GM23338 (cell line): ENCODE data around the gene ARL15. TPM values are rescaled to one million over a fixed set of nuclear protein-coding genes. Genes with fewer than 3 reads are reported as not detected.
A peak's percentile ranks its signal among the peaks of the same experiment; 100 is the strongest.

Experiments
- ATAC-seq: fragments of 200-7000 bp; cut with Tn5 transposase; 3 replicates; pipeline ENCODE4 v1.9.1; 2020
- DNase-seq: peaks from one replicate; pipeline ENCODE4 v3.0.0-alpha.2; 2015; ENCODE audit warnings: low spot score
- H2AFZ ChIP-seq: fragments of 200-600 bp; sonication (generic); 2 replicates; pipeline ENCODE4 v1.8.0; 2016; ENCODE audit warnings: antibody characterized with exemption, mild to moderate bottlenecking, moderate library complexity
- H3F3A ChIP-seq: fragments of 200-600 bp; sonication (generic); replicated peaks from 2 replicates; pipeline ENCODE4 v1.8.0; 2017; ENCODE audit warnings: antibody characterized with exemption, mixed run types, low read depth
- H3K27ac ChIP-seq: fragments of 200-600 bp; sonication (generic); 2 replicates; pipeline ENCODE4 v1.6.1; 2016; ENCODE audit warnings: low read depth
- H3K27me3 ChIP-seq: fragments of 200-600 bp; sonication (generic); 2 replicates; pipeline ENCODE4 v1.8.0; 2016; ENCODE audit warnings: mild to moderate bottlenecking, mixed run types, moderate library complexity; ENCODE audit not compliant: insufficient read depth
- H3K36me3 ChIP-seq: fragments of 200-600 bp; sonication (generic); 2 replicates; pipeline ENCODE4 v1.8.0; 2016; ENCODE audit warnings: mild to moderate bottlenecking; ENCODE audit not compliant: insufficient read depth
- H3K4me1 ChIP-seq: fragments of 200-600 bp; sonication (generic); 2 replicates; pipeline ENCODE4 v1.8.0; 2016; ENCODE audit warnings: mild to moderate bottlenecking, moderate library complexity; ENCODE audit not compliant: insufficient read depth
- H3K4me2 ChIP-seq: fragments of 200-600 bp; sonication (generic); 2 replicates; pipeline ENCODE4 v1.7.1; 2017; ENCODE audit warnings: mixed run types
- H3K4me3 ChIP-seq: fragments of 200-600 bp; sonication (generic); 2 replicates; pipeline ENCODE4 v1.6.1; 2016; ENCODE audit warnings: mixed run types
- H3K79me2 ChIP-seq: fragments of 200-600 bp; sonication (generic); replicated peaks from 2 replicates; pipeline ENCODE4 v1.8.0; 2017; ENCODE audit warnings: mild to moderate bottlenecking; ENCODE audit not compliant: insufficient read depth
- H3K9me2 ChIP-seq: fragments of 200-600 bp; sonication (generic); 2 replicates; pipeline ENCODE4 v1.8.0; 2017; ENCODE audit not compliant: insufficient read depth
- H4K20me1 ChIP-seq: fragments of 200-600 bp; sonication (generic); replicated peaks from 2 replicates; pipeline ENCODE4 v1.8.0; 2017; ENCODE audit warnings: mild to moderate bottlenecking; ENCODE audit not compliant: insufficient read depth
- H3K27ac Mint-ChIP-seq: 2 replicates; pipeline ENCODE4 v1.8.0; 2020; ENCODE audit warnings: inconsistent platforms, mild to moderate bottlenecking, moderate library complexity, mixed read lengths
- H3K27me3 Mint-ChIP-seq: 3 replicates; pipeline ENCODE4 v1.8.0; 2022; ENCODE audit warnings: low read depth, mild to moderate bottlenecking, moderate library complexity, mixed read lengths, inconsistent platforms; ENCODE audit not compliant: insufficient read depth, poor library complexity
- H3K36me3 Mint-ChIP-seq: 3 replicates; pipeline ENCODE4 v1.8.0; 2021; ENCODE audit warnings: low read depth, mild to moderate bottlenecking, inconsistent platforms, moderate library complexity, mixed read lengths
- H3K4me1 Mint-ChIP-seq: 3 replicates; pipeline ENCODE4 v1.8.0; 2020; ENCODE audit warnings: mild to moderate bottlenecking, inconsistent platforms, mixed read lengths
- H3K4me3 Mint-ChIP-seq: 3 replicates; pipeline ENCODE4 v1.8.0; 2021; ENCODE audit warnings: moderate library complexity, mild to moderate bottlenecking, inconsistent platforms, mixed read lengths
- H3K9me3 Mint-ChIP-seq: 3 replicates; pipeline ENCODE4 v1.8.0; 2020; ENCODE audit warnings: moderate library complexity, mild to moderate bottlenecking, inconsistent platforms, mixed read lengths
- CREB1 ChIP-seq: fragments of 250-450 bp; sonication (Bioruptor Pico); IDR thresholded peaks from 2 replicates; pipeline ENCODE4 v1.5.0; 2020; ENCODE audit warnings: low read depth, mild to moderate bottlenecking, moderate library complexity
- EZH2 ChIP-seq: fragments of 200-600 bp; sonication (generic); IDR thresholded peaks from one replicate; pipeline ENCODE4 v1.8.0; 2017; ENCODE audit warnings: antibody characterized with exemption, mild to moderate bottlenecking, low read depth; ENCODE audit not compliant: unreplicated experiment
- EZH2phosphoT487 ChIP-seq: fragments of 200-600 bp; sonication (generic); IDR thresholded peaks from one replicate; pipeline ENCODE4 v1.8.1; 2018; ENCODE audit warnings: antibody characterized with exemption; ENCODE audit not compliant: unreplicated experiment
- JUNB ChIP-seq: IDR thresholded peaks from one replicate; pipeline ENCODE4 v1.6.1; 2016; ENCODE audit warnings: antibody characterized with exemption; ENCODE audit not compliant: unreplicated experiment
- NANOG ChIP-seq: IDR thresholded peaks from 2 replicates; pipeline ENCODE4 v1.6.1; 2016; ENCODE audit warnings: antibody characterized with exemption, borderline replicate concordance
- POLR2AphosphoS5 ChIP-seq: IDR thresholded peaks from 2 replicates; pipeline ENCODE4 v1.6.1; 2016; ENCODE audit warnings: antibody characterized with exemption, low read depth
- STAT1 ChIP-seq: IDR thresholded peaks from one replicate; pipeline ENCODE4 v1.6.1; 2016; ENCODE audit warnings: antibody characterized with exemption; ENCODE audit not compliant: unreplicated experiment
- ZNF114 ChIP-seq: fragments of 250-450 bp; sonication (Bioruptor Pico); IDR thresholded peaks from 2 replicates; pipeline ENCODE4 v1.5.0; 2020; ENCODE audit warnings: mild to moderate bottlenecking, moderate library complexity
- ZNF331 ChIP-seq: fragments of 250-450 bp; sonication (Bioruptor Pico); IDR thresholded peaks from 2 replicates; pipeline ENCODE4 v1.5.0; 2020; ENCODE audit warnings: low read depth, mild to moderate bottlenecking, moderate library complexity
- polyA plus RNA-seq: library from polyadenylated mRNA; unstranded; fragments of >200 nt; fragmentation: Nextera tagmentation; extraction: Ambion mirVana; gene quantifications from 2 replicates; pipeline ENCODE4 v1.2.1, GENCODE V29; 2016
- total RNA-seq: library from RNA; depleted of rRNA; stranded (reverse); fragments of >200 nt; shearing (Covaris generic); gene quantifications from 2 replicates; pipeline ENCODE4 v1.2.3, GENCODE V29; 2014
- TF ChIP-seq, protein P1 (sequence below): IDR thresholded peaks from 2 replicates; pipeline ENCODE4 v1.6.1; 2016; ENCODE audit warnings: antibody characterized with exemption
- TF ChIP-seq, protein P2 (sequence below), 2 experiments: fragments of 200-600 bp in 1 of 2; sonication (generic) in 1 of 2; conservative IDR thresholded peaks; 2 replicates each; pipeline versions ENCODE4 v1.5.1 to v1.6.1; 2016 to 2017; ENCODE audit warnings: antibody characterized with exemption in 2 of 2, low read depth in 2 of 2, mild to moderate bottlenecking in 2 of 2, moderate library complexity in 1 of 2
- TF ChIP-seq, protein P3 (sequence below): IDR thresholded peaks from one replicate; pipeline ENCODE4 v1.6.1; 2018; ENCODE audit warnings: antibody characterized with exemption; ENCODE audit not compliant: unreplicated experiment

The ARL15 gene
- total and polyA plus RNA-seq, 2 experiments from 2014 or later, result 13.0 to 54.0 TPM

DNA sequence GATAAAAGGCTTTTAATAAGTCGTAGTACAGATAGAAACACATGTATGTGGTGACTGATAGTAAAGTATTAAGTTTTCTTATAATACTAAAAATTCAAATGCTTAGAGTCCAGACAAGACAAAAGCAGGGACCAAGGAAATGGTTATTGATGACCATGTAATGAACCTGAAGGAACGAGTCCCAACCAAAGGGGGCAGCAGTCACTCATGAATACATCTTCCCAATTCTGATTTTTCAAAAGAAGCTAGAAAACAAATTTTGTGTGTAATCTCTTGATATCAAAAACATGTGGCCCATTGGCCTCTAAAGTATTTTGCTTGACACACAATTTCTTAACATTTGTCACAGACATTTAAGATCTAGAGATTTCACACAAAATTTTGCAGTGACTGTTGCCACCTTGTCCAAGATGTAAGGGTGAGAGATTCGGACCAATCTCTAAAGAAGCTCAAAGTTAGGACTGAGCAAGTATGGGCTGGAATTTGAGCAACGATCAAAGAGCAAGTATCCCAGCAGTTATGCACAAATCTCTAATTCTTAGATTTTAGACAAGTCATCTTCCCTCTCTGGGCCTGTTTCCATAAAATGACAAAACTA, 66.8 kb downstream of the ARL15 start:
- H3K36me3 ChIP-seq, result no peaks in the 10 kb centered on the region
- H3K27me3 Mint-ChIP-seq, result no peaks in the 10 kb centered on the region

GRCh38 chr5:54242297-54242696, 68.1 kb downstream of the ARL15 start:
- H3K4me2 ChIP-seq, result no peak overlapping the region
- no peak overlapping the region for H3K27ac ChIP-seq
- no peaks in the 10 kb centered on the region for H3K9me3 Mint-ChIP-seq
- peaks cover 5% of the 10 kb centered on the region; the same call in 1 of the 2 replicates for H3K79me2 ChIP-seq
- H3F3A ChIP-seq, result no peaks in the 10 kb centered on the region
- peaks cover 6% of the 10 kb centered on the region; the same call in 1 of the 2 replicates for H4K20me1 ChIP-seq
- H3K4me1 Mint-ChIP-seq, result peaks cover 3% of the 10 kb centered on the region; the same call in 1 of the 3 replicates
- no peak for ATAC-seq
- no peak overlapping the region for H2AFZ ChIP-seq
- no peak for DNase-seq
- H3K4me1 ChIP-seq, result no peaks in the 10 kb centered on the region
- no peaks in the 10 kb centered on the region for H3K27me3 Mint-ChIP-seq
- H3K9me2 ChIP-seq, result no peaks in the 10 kb centered on the region
- H3K36me3 Mint-ChIP-seq, result no peaks in the 10 kb centered on the region
- H3K36me3 ChIP-seq, result no peaks in the 10 kb centered on the region
- H3K4me3 ChIP-seq, result no peak overlapping the region
- no peak overlapping the region for H3K4me3 Mint-ChIP-seq
- H3K27me3 ChIP-seq, result no peaks in the 10 kb centered on the region
- no peak overlapping the region for H3K27ac Mint-ChIP-seq
- TF ChIP-seq, protein P1, sequence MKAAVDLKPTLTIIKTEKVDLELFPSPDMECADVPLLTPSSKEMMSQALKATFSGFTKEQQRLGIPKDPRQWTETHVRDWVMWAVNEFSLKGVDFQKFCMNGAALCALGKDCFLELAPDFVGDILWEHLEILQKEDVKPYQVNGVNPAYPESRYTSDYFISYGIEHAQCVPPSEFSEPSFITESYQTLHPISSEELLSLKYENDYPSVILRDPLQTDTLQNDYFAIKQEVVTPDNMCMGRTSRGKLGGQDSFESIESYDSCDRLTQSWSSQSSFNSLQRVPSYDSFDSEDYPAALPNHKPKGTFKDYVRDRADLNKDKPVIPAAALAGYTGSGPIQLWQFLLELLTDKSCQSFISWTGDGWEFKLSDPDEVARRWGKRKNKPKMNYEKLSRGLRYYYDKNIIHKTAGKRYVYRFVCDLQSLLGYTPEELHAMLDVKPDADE, result no peak
- TF ChIP-seq, protein P2, sequence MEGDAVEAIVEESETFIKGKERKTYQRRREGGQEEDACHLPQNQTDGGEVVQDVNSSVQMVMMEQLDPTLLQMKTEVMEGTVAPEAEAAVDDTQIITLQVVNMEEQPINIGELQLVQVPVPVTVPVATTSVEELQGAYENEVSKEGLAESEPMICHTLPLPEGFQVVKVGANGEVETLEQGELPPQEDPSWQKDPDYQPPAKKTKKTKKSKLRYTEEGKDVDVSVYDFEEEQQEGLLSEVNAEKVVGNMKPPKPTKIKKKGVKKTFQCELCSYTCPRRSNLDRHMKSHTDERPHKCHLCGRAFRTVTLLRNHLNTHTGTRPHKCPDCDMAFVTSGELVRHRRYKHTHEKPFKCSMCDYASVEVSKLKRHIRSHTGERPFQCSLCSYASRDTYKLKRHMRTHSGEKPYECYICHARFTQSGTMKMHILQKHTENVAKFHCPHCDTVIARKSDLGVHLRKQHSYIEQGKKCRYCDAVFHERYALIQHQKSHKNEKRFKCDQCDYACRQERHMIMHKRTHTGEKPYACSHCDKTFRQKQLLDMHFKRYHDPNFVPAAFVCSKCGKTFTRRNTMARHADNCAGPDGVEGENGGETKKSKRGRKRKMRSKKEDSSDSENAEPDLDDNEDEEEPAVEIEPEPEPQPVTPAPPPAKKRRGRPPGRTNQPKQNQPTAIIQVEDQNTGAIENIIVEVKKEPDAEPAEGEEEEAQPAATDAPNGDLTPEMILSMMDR (conservative IDR thresholded peaks at IDR 0.05; ENCODE audit: low read depth in 2 of 2), result no peak
- no peak for TF ChIP-seq EZH2phosphoT487
- TF ChIP-seq EZH2, result no peak
- TF ChIP-seq JUNB, result no peak
- no peak for TF ChIP-seq CREB1 (CRISPR knock-in tag)
- TF ChIP-seq STAT1, result no peak
- TF ChIP-seq, protein P3, sequence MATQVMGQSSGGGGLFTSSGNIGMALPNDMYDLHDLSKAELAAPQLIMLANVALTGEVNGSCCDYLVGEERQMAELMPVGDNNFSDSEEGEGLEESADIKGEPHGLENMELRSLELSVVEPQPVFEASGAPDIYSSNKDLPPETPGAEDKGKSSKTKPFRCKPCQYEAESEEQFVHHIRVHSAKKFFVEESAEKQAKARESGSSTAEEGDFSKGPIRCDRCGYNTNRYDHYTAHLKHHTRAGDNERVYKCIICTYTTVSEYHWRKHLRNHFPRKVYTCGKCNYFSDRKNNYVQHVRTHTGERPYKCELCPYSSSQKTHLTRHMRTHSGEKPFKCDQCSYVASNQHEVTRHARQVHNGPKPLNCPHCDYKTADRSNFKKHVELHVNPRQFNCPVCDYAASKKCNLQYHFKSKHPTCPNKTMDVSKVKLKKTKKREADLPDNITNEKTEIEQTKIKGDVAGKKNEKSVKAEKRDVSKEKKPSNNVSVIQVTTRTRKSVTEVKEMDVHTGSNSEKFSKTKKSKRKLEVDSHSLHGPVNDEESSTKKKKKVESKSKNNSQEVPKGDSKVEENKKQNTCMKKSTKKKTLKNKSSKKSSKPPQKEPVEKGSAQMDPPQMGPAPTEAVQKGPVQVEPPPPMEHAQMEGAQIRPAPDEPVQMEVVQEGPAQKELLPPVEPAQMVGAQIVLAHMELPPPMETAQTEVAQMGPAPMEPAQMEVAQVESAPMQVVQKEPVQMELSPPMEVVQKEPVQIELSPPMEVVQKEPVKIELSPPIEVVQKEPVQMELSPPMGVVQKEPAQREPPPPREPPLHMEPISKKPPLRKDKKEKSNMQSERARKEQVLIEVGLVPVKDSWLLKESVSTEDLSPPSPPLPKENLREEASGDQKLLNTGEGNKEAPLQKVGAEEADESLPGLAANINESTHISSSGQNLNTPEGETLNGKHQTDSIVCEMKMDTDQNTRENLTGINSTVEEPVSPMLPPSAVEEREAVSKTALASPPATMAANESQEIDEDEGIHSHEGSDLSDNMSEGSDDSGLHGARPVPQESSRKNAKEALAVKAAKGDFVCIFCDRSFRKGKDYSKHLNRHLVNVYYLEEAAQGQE, result no peak
- no peak for TF ChIP-seq POLR2AphosphoS5
- no peak for TF ChIP-seq NANOG
- TF ChIP-seq ZNF114 (CRISPR knock-in tag), result no peak
- TF ChIP-seq ZNF331, result no peak

More for the DNA sequence above, 66.8 kb downstream of the ARL15 start:
- no peaks in the 10 kb centered on the region for H3K4me1 Mint-ChIP-seq
- Histone ChIP-seq H3K4me2 (no peak overlapping the region), H2AFZ (no peak overlapping the region), H3K4me3 (no peak overlapping the region), H3K27me3 (no peaks in the 10 kb centered on the region), H3K9me2 (0 out of 2 replicates have a peak, but pooled peaks cover 5% of the 10 kb centered on the region), H3K27ac (no peak overlapping the region), H4K20me1 (peaks cover 6% of the 10 kb centered on the region; the same call in 1 of the 2 replicates), H3K4me1 (no peaks in the 10 kb centered on the region), H3K79me2 (peaks cover 7% of the 10 kb centered on the region; the same call in 1 of the 2 replicates), H3F3A (no peaks in the 10 kb centered on the region)
- H3K27ac Mint-ChIP-seq, result no peak overlapping the region
- H3K4me3 Mint-ChIP-seq, result no peak overlapping the region
- DNase-seq (peak; percentile 70), ATAC-seq (peak; percentile 55)
- TF ChIP-seq, protein P2 (conservative IDR thresholded peaks at IDR 0.05; ENCODE audit: low read depth in 2 of 2), result peak; percentile 80 to 94
- TF ChIP-seq POLR2AphosphoS5, result no peak
- no peaks in the 10 kb centered on the region for H3K9me3 Mint-ChIP-seq
- no peaks in the 10 kb centered on the region for H3K36me3 Mint-ChIP-seq
